Activated naive CD4-positive, alpha-beta T cell treated with anti-CD3 and anti-CD28 coated beads, Interleukin-2, amount 10 ng/mL, durations not matched to agents 7 days and 5 days (primary cell): Measurements from ENCODE around the gene MAGIX.
A peak's percentile ranks its signal among the peaks of the same experiment; 100 is the strongest.
"Not testable (repeated sequence)": the region's sequence is repeated elsewhere in the genome, so short reads cannot be mapped to it uniquely, and the experiment has no call there.

Experiments
- CTCF ChIA-PET: fragments of 350-600 bp; sonication (Branson Sonifier 250); formaldehyde crosslinking; loops from one replicate; lab custom pipeline; 2021; ENCODE audit warnings: antibody characterized with exemption; lab: Charles Lee
- DNase-seq: peaks from one replicate; pipeline ENCODE4 v3.0.0-alpha.2; 2020
- H3K27ac Mint-ChIP-seq: one replicate; pipeline ENCODE4 v1.8.0; 2021; ENCODE audit warnings: mild to moderate bottlenecking, moderate library complexity, mixed read lengths
- H3K27me3 Mint-ChIP-seq: one replicate; pipeline ENCODE4 v1.8.0; 2021; ENCODE audit warnings: mild to moderate bottlenecking, mixed read lengths
- H3K36me3 Mint-ChIP-seq: one replicate; pipeline ENCODE4 v1.8.0; 2021; ENCODE audit warnings: mixed read lengths
- H3K4me1 Mint-ChIP-seq: one replicate; pipeline ENCODE4 v1.8.0; 2021; ENCODE audit warnings: mixed read lengths
- H3K4me3 Mint-ChIP-seq: one replicate; pipeline ENCODE4 v1.8.0; 2021; ENCODE audit warnings: mild to moderate bottlenecking, moderate library complexity, mixed read lengths
- H3K9me3 Mint-ChIP-seq: one replicate; pipeline ENCODE4 v1.8.0; 2021; ENCODE audit warnings: mixed read lengths

MAGIX gene

GRCh38 chrX:49147936-49148335 lies 14.6 kb upstream of the MAGIX start:
- Mint-ChIP-seq H3K4me3 (no peak overlapping the region), H3K36me3 (no peaks in the 10 kb centered on the region), H3K9me3 (no peaks in the 10 kb centered on the region), H3K4me1 (no peaks in the 10 kb centered on the region), H3K27me3 (no peaks in the 10 kb centered on the region), H3K27ac (no peak overlapping the region)
- no peak for DNase-seq
- CTCF ChIA-PET, result no interaction called here

GRCh38 chrX:49148390-49149100 lies 14.0 kb upstream of the MAGIX start:
- DNase-seq, CTCF ChIA-PET, H3K27ac Mint-ChIP-seq, H3K4me3 Mint-ChIP-seq, H3K4me1 Mint-ChIP-seq, H3K27me3 Mint-ChIP-seq, H3K36me3 Mint-ChIP-seq, H3K9me3 Mint-ChIP-seq: not testable (repeated sequence)

- DNase-seq, H3K9me3 Mint-ChIP-seq, H3K4me1 Mint-ChIP-seq, H3K4me3 Mint-ChIP-seq, H3K36me3 Mint-ChIP-seq, H3K27ac Mint-ChIP-seq, H3K27me3 Mint-ChIP-seq, CTCF ChIA-PET: not testable (repeated sequence)
These were observed 13.3 kb upstream of the MAGIX start for GRCh38 chrX:49149291-49149690.

GRCh38 chrX:49153467-49153866 lies 9.1 kb upstream of the MAGIX start:
- Mint-ChIP-seq H3K27ac (no peak overlapping the region), H3K27me3 (peaks cover 7% of the 10 kb centered on the region), H3K4me1 (peaks cover 21% of the 10 kb centered on the region), H3K9me3 (no peaks in the 10 kb centered on the region), H3K4me3 (no peak overlapping the region), H3K36me3 (no peaks in the 10 kb centered on the region)
- CTCF ChIA-PET, result interaction anchor here (0.9 kb wide), 1 partner anchor 11 kb away, joined by 5 read pairs; no protein-coding TSS in a partner anchor
- DNase-seq, result no peak

- Mint-ChIP-seq H3K27me3 (peaks cover 20% of the 10 kb centered on the region), H3K36me3 (no peaks in the 10 kb centered on the region), H3K4me3 (peak overlapping the region; percentile 93), H3K27ac (peak overlapping the region; percentile 96), H3K4me1 (peaks cover 21% of the 10 kb centered on the region), H3K9me3 (no peaks in the 10 kb centered on the region)
- DNase-seq, result peak; percentile 60
- CTCF ChIA-PET, result interaction anchor here (0.8 to 1.9 kb wide), 6 partner anchors 9 to 38 kb away, joined by 3 to 21 read pairs (median 4); no protein-coding TSS in a partner anchor
These were observed 7.2 kb upstream of the MAGIX start for GRCh38 chrX:49155243-49155899.

- CTCF ChIA-PET, result interaction anchor here (0.8 to 1.9 kb wide), 6 partner anchors 8 to 37 kb away, joined by 3 to 21 read pairs (median 4); no protein-coding TSS in a partner anchor
- Mint-ChIP-seq H3K27me3 (peaks cover 23% of the 10 kb centered on the region), H3K36me3 (no peaks in the 10 kb centered on the region), H3K9me3 (no peaks in the 10 kb centered on the region), H3K4me3 (peak overlapping the region; percentile 93), H3K27ac (peak overlapping the region; percentile 96), H3K4me1 (peaks cover 21% of the 10 kb centered on the region)
- DNase-seq, result peak; percentile 89
These were observed 6.4 kb upstream of the MAGIX start for GRCh38 chrX:49155900-49156837.

- no peaks in the 10 kb centered on the region for H3K9me3 Mint-ChIP-seq
- CTCF ChIA-PET, result no interaction called here
- H3K4me3 Mint-ChIP-seq, result no peak overlapping the region
- peaks cover 21% of the 10 kb centered on the region for H3K4me1 Mint-ChIP-seq
- H3K27ac Mint-ChIP-seq, result peak overlapping the region; percentile 42
- DNase-seq, result no peak
- no peaks in the 10 kb centered on the region for H3K36me3 Mint-ChIP-seq
- H3K27me3 Mint-ChIP-seq, result peaks cover 23% of the 10 kb centered on the region
These were observed 5.4 kb upstream of the MAGIX start for GRCh38 chrX:49157194-49157593.

- no peak overlapping the region for H3K27ac Mint-ChIP-seq
- CTCF ChIA-PET, result interaction anchor here (1.0 to 1.4 kb wide), 2 partner anchors 18 to 27 kb away, joined by 3 to 4 read pairs; no protein-coding TSS in a partner anchor
- H3K4me3 Mint-ChIP-seq, result no peak overlapping the region
- H3K36me3 Mint-ChIP-seq, result no peaks in the 10 kb centered on the region
- H3K9me3 Mint-ChIP-seq, result no peaks in the 10 kb centered on the region
- DNase-seq, result no peak
- H3K4me1 Mint-ChIP-seq, result peaks cover 29% of the 10 kb centered on the region
- H3K27me3 Mint-ChIP-seq, result peaks cover 23% of the 10 kb centered on the region
These were observed 1.6 kb upstream of the MAGIX start for GRCh38 chrX:49160908-49161307.

- H3K36me3 Mint-ChIP-seq, result no peaks in the 10 kb centered on the region
These were observed 926 bp upstream of the MAGIX start for GRCh38 chrX:49161632-49162031.

GRCh38 chrX:49163555-49164419 lies 1.2 kb downstream of the MAGIX start:
- H3K27ac Mint-ChIP-seq, result peak overlapping the region; percentile 90

More at GRCh38 chrX:49161632-49162031, 926 bp upstream of the MAGIX start:
- no peaks in the 10 kb centered on the region for H3K9me3 Mint-ChIP-seq
- H3K27ac Mint-ChIP-seq, result peak overlapping the region; percentile 37
- no peak overlapping the region for H3K4me3 Mint-ChIP-seq
- peaks cover 27% of the 10 kb centered on the region for H3K4me1 Mint-ChIP-seq
- H3K27me3 Mint-ChIP-seq, result peaks cover 23% of the 10 kb centered on the region
- CTCF ChIA-PET, result interaction anchor here (0.9 to 1.4 kb wide), 3 partner anchors 19 to 31 kb away, joined by 3 to 4 read pairs (median 4); no protein-coding TSS in a partner anchor
- DNase-seq, result no peak

GRCh38 chrX:49164589-49165360 lies 2.2 kb downstream of the MAGIX start:
- DNase-seq, result no peak
- Mint-ChIP-seq H3K27me3 (peaks cover 6% of the 10 kb centered on the region), H3K4me3 (peak overlapping the region; percentile 76), H3K9me3 (no peaks in the 10 kb centered on the region), H3K27ac (peak overlapping the region; percentile 90), H3K36me3 (no peaks in the 10 kb centered on the region), H3K4me1 (peaks cover 43% of the 10 kb centered on the region)
- CTCF ChIA-PET, result interaction anchor here (1.5 kb wide), 1 partner anchor 9 kb away, joined by 4 read pairs; no protein-coding TSS in a partner anchor

More at GRCh38 chrX:49163555-49164419, 1.2 kb downstream of the MAGIX start:
- CTCF ChIA-PET, result interaction anchor here (0.9 to 1.5 kb wide), 2 partner anchors 8 to 22 kb away, joined by 3 to 4 read pairs; no protein-coding TSS in a partner anchor
- no peaks in the 10 kb centered on the region for H3K9me3 Mint-ChIP-seq
- H3K4me3 Mint-ChIP-seq, result peak overlapping the region; percentile 76
- peak; percentile 85 for DNase-seq
- H3K27me3 Mint-ChIP-seq, result peaks cover 12% of the 10 kb centered on the region
- peaks cover 39% of the 10 kb centered on the region for H3K4me1 Mint-ChIP-seq
- no peaks in the 10 kb centered on the region for H3K36me3 Mint-ChIP-seq
